Calu3 (cell line): Measurements from ENCODE around the gene PCDHGB6. TPM values are rescaled to one million over a fixed set of nuclear protein-coding genes. Genes with fewer than 3 reads are reported as not detected.
A peak's percentile ranks its signal among the peaks of the same experiment; 100 is the strongest.

Source experiments
- BruUV-seq: library from RNA; stranded (reverse); fragments of 400-500 nt; replicated peaks from 2 replicates; lab custom pipeline; 2021; lab: Mats Ljungman, UMichigan
- CTCF ChIA-PET: fragments of 300-600 bp; sonication (Branson Sonifier 250); formaldehyde crosslinking; loops from one replicate; lab custom pipeline; 2022; ENCODE audit warnings: antibody characterized with exemption; lab: Charles Lee
- DNase-seq: peaks from one replicate; pipeline ENCODE4 v3.0.0; 2022
- H3K27ac Mint-ChIP-seq: one replicate; pipeline ENCODE4 v1.8.0; 2022; ENCODE audit warnings: mixed read lengths; ENCODE audit not compliant: unreplicated experiment
- H3K27me3 Mint-ChIP-seq: one replicate; pipeline ENCODE4 v1.8.0; 2022; ENCODE audit warnings: mixed read lengths; ENCODE audit not compliant: unreplicated experiment
- H3K36me3 Mint-ChIP-seq: one replicate; pipeline ENCODE4 v1.8.0; 2022; ENCODE audit warnings: mild to moderate bottlenecking, moderate library complexity, mixed read lengths; ENCODE audit not compliant: insufficient read depth, unreplicated experiment
- H3K4me1 Mint-ChIP-seq: one replicate; pipeline ENCODE4 v1.8.0; 2022; ENCODE audit warnings: mild to moderate bottlenecking, low read depth, mixed read lengths; ENCODE audit not compliant: unreplicated experiment
- H3K4me3 Mint-ChIP-seq: one replicate; pipeline ENCODE4 v1.8.0; 2022; ENCODE audit warnings: mild to moderate bottlenecking, low read depth, moderate library complexity, mixed read lengths; ENCODE audit not compliant: unreplicated experiment
- H3K9me3 Mint-ChIP-seq: one replicate; pipeline ENCODE4 v1.8.0; 2022; ENCODE audit warnings: low read depth, mixed read lengths; ENCODE audit not compliant: unreplicated experiment
- CTCF ChIP-seq: fragments of 200-600 bp; IDR thresholded peaks from one replicate; pipeline ENCODE4 v1.8.0; 2022; ENCODE audit warnings: antibody characterized with exemption; ENCODE audit not compliant: unreplicated experiment
- intact Hi-C: fragments of 100-400 bp; cut with micrococcal nuclease; formaldehyde crosslinking; loops from one replicate; pipeline ENCODE4 v1.10.0; 2022; ENCODE audit not compliant: unreplicated experiment
- total RNA-seq: library from RNA; stranded (reverse); gene quantifications from 2 replicates; pipeline ENCODE4 v1.2.3, GENCODE V29; 2022

Gene PCDHGB6
- total RNA-seq, 1 experiment from 2014 or later: 13.4 TPM

GRCh38 chr5:141362719-141363118, 45.1 kb upstream of the PCDHGB6 start:
- CTCF ChIA-PET: no interaction called here
- Mint-ChIP-seq H3K27ac (no peak overlapping the region), H3K36me3 (peaks cover 3% of the 10 kb centered on the region), H3K4me3 (no peak overlapping the region), H3K4me1 (no peaks in the 10 kb centered on the region), H3K9me3 (peaks cover 26% of the 10 kb centered on the region), H3K27me3 (no peaks in the 10 kb centered on the region)
- no peak for DNase-seq
- no TSS peak for BruUV-seq
- intact Hi-C loops: no loop called here
- TF ChIP-seq CTCF: no peak

GRCh38 chr5:141363952-141364660, 43.7 kb upstream of the PCDHGB6 start, which contains the start of gene PCDHGA5:
TSS of gene PCDHGA5 (plus strand) at chr5:141364162. CDS start at chr5:141364331, 169 bp downstream.
- peaks cover 3% of the 10 kb centered on the region for H3K36me3 Mint-ChIP-seq
- TF ChIP-seq CTCF: no peak
- H3K9me3 Mint-ChIP-seq: peaks cover 20% of the 10 kb centered on the region
- CTCF ChIA-PET: no interaction called here
- DNase-seq: no peak
- no TSS peak for BruUV-seq
- H3K27ac Mint-ChIP-seq: no peak within 1 kb of the TSS
- H3K4me3 Mint-ChIP-seq: no peak within 1 kb of the TSS
- intact Hi-C loops: no loop called here
- no peaks in the 10 kb centered on the region for H3K4me1 Mint-ChIP-seq
- no peaks in the 10 kb centered on the region for H3K27me3 Mint-ChIP-seq

GRCh38 chr5:141366016-141366896, 41.6 kb upstream of the PCDHGB6 start:
- no peaks in the 10 kb centered on the region for H3K27me3 Mint-ChIP-seq
- TF ChIP-seq CTCF: no peak
- H3K27ac Mint-ChIP-seq: no peak overlapping the region
- CTCF ChIA-PET: no interaction called here
- H3K4me3 Mint-ChIP-seq: no peak overlapping the region
- no peak for DNase-seq
- peaks cover 17% of the 10 kb centered on the region for H3K9me3 Mint-ChIP-seq
- H3K36me3 Mint-ChIP-seq: peaks cover 7% of the 10 kb centered on the region
- H3K4me1 Mint-ChIP-seq: no peaks in the 10 kb centered on the region
- intact Hi-C loops: no loop called here
- BruUV-seq: no TSS peak

- TF ChIP-seq CTCF: no peak
- Mint-ChIP-seq H3K27ac (peak within 1 kb of the TSS; percentile 75), H3K4me3 (peak within 1 kb of the TSS; percentile 62), H3K9me3 (peaks cover 14% of the 10 kb centered on the region), H3K4me1 (no peaks in the 10 kb centered on the region), H3K27me3 (no peaks in the 10 kb centered on the region), H3K36me3 (peaks cover 9% of the 10 kb centered on the region)
- TSS peak; percentile 60 for BruUV-seq
- CTCF ChIA-PET: interaction anchor here (0.7 to 1.4 kb wide), 8 partner anchors 105 to 321 kb away, joined by 3 to 10 read pairs (median 4); partner anchors contain the start of genes PCDHB14 and PCDHGC3
- DNase-seq: peak; percentile 41
- intact Hi-C loops: loop anchor here (1.0 kb wide), 1 partner anchor 191 kb away; no protein-coding TSS in a partner anchor
These were observed 37.6 kb upstream of the PCDHGB6 start, which contains the start of gene PCDHGB3 for GRCh38 chr5:141369994-141370848. TSS of gene PCDHGB3 (plus strand) at chr5:141370242. CDS start at chr5:141370395, 153 bp downstream.
